T follicular helper cell (primary cell): ENCODE data around the gene ADPGK.

ENCODE experiments used
- DNase-seq: peaks from one replicate; pipeline ENCODE4 v3.0.0-alpha.2; 2020; ENCODE audit warnings: low read depth

Gene ADPGK

DNA sequence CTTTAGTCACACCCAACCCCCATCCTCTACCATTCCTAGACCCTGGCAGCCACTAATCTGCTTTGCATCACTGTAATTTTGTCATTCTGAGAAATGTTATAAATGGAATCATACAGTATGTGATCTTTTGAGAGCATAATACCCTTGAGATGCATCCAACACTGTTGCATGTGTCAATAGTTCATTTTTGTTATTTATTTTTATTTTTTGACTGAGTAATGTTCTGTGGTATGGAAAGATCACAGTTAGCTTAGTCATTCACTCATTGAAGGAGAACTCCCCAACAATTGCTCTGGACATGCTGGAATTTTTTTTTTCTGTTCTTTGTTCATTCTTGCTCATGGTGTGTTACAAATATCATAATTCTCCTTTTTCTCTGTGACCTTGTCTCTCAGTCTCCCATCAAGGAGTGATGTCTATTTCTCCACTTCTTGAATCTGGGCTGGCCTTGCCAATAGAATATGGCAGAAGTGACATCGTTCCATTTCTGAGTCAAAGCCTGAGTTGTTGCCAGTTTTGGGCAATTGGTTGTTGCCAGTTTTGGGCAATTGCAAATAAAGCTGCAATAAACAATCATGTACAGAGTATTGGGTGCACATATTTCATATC is 6.8 kb upstream of the ADPGK start:
- no peak for DNase-seq

DNA sequence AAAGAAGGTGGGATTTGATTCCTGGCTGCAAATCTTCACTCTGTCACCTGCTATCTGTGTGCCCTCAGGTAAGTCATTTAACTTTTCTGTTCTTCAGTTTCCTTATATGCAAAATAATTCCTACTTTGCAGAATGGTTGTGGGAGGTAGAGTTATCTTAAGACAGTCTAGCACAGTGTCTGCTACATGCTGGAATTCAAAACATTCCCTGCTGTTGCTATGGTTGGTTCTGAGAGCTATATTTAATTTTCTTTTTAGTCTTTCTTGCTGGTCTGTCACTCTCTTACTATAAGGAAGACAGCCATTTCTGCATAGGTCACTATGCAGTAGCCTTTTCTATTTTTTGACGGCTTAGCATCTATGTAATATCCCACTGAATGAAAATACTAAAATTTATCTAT is 4.0 kb upstream of the ADPGK start:
- no peak for DNase-seq

DNA sequence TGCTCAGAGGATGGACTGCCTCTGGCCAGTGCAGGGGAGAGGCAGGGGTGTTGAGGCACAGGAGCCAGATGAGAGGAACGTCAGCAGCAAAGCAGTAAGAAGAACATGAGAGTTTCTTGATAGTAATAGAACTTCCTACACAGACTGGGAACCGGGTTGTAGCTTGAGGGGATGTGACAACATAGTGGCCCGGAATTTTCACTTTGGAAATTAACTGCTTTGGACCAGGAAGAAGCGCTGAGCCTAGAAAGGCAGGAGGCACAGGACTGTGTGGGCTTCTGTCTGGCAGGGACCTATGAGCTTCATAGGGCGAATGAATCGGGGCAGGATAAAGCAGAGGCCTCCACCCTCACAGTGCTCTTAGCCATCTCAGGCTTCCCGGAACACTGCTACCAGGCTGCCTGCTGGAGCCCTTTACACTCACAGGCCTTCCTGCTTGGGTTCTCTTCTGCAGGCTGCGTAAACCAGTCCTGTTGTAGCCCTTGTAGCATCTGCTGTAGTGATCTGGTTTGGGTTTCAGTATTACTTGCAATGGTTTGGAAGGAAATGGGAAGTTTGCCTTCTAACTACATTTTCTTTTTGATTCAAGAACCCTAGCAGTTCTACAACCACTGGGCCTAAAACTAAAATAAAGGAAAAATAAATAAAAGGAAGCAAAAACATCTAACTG is 3.3 kb upstream of the ADPGK start:
- DNase-seq = no peak

DNA sequence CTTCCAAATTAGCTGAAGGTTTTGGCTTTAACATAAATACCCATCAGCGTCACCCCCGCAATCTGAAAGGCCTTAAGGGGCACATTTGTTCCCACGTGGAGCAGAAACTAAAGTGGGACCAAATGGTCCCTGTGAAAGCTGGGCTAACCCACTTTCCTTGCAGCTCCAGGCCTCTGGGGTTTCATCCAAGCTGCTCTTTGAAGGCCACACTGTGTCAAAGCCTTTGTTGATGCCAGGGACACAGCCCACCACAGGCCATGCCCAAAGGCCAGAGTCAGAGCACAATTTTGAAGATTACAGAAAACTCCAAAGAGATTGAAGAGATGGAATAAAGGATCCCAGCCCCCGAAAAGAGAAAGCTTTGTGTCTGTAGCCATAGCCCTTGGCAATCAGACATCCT is 2.7 kb upstream of the ADPGK start:
- no peak for DNase-seq

DNA sequence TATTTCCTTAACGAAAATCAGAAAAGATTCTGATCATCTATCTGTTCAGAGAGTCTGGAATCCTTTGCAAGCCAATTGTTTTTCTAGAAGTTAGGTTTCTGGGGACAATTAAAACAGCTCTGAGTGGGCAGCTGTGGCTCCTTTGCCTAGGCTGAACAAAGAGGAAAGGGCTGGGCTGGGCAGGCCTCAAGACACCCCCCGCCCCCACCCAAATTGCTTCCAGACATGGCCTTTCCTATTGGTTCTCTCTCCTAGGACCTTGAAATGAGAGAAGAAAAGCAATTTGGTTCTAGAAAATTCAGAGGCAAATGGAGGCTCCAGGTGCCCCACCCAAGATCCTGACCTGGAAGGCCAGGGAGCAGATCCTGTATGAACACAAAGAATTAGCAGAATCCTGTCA is 2.3 kb upstream of the ADPGK start:
- no peak for DNase-seq

DNA sequence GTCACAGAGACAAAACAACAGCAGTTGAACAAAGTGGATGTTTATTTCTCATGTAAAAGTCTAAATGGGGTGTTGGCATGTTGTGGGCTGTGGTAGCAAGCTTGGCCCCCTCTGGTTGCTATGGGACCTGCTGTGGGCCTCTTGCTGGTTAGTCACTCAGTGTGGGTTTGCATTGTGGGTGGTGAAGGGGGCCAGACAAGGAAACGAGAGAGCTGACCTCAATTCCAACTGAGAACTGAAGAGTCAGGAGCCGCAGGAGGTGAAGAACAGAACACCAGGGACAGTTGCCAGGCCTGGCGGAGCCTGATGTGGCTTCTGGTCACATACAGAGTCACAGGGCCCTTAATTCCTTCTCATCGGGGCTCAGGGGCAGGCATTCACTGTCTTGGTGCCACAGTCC is 1.9 kb upstream of the ADPGK start:
- DNase-seq = no peak

GRCh38 chr15:72784456-72784876 is 908 bp upstream of the ADPGK start:
- DNase-seq = no peak

DNA sequence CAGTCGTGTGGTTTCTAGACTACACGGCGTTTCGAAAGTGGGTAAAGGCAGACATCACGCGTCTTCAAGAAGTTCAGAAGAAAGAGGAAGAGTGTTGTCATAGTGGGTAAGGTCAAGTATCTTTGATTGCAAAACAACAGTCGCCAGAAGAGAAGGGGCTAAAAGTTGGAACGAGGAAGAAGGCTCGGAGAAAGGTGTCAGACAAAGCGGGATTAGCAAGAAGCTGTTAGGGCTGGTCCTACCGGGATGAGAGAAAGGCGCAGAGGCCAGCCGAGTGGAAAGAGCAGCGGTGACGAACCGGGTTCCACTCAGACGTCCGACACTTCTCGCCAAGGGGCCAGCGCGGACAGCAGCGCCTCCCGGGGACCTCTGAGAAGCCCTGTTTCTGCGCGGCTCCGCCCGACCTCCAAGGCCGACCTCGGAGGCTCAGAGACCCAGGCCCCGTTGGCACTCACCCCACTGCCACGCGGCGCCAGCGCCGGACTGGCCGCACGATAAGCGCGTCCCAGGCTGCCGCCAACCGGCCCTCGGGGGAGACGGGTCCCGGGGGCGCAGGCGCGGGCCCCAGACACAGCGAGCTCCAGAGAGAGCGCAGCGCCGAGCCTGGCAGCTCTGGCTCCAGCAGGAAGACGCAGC is 436 bp downstream of the ADPGK start:
- no peak for DNase-seq

DNA sequence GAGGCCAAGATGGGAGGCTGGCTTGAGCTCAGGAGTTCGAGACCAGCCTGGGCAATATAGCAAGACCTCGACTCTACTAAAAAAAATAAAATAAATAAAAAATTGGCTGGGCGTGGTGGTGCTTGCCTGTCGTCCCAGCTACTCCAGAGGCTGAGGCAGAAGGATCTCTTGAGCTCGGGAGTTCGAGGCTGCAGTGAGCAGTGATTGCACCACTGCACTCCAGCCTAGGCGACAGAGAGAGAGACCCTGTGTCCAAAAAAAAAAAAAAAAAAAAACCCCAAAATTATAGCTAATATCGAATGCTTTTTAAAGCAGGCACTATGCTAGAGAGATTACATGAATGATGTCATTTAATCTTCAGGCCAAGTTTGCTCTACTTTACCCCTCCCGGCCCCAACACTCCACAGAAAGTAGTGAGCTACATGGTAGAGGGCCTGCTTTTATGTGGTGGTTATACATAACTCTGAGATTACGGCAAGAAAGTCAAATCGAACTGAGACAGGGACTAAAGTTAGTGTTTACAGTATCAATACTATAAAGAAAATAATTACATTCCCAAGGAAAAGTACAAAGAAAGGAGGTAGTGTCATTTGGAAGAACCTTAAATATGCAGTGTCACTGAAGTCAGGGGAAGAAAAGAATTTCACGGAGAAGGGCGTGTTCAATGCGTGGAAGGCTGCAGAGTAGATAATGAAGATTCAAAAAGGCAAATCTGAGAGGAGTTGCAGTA is 1.1 kb downstream of the ADPGK start:
- DNase-seq = no peak

GRCh38 chr15:72781631-72782030 is 1.9 kb downstream of the ADPGK start:
- no peak for DNase-seq

DNA sequence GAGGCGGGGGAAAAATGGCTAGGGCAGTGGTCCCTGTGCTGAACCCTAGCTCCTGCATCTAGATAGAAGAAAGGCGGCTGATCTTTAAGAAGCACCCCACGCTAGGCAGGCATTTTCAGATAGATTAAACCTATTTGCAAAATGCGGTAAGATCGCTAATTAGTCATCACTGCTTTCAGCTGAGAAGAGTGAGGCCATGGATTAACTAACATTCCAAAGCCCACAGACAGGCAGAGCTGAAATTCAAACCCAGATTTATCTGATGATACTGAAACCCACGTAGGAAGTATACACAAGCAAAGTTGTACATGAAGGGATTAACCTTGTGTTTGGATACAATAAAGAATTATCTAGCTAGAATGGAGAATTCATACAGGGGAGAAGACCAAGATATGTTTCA is 4.8 kb downstream of the ADPGK start:
- DNase-seq = no peak

DNA sequence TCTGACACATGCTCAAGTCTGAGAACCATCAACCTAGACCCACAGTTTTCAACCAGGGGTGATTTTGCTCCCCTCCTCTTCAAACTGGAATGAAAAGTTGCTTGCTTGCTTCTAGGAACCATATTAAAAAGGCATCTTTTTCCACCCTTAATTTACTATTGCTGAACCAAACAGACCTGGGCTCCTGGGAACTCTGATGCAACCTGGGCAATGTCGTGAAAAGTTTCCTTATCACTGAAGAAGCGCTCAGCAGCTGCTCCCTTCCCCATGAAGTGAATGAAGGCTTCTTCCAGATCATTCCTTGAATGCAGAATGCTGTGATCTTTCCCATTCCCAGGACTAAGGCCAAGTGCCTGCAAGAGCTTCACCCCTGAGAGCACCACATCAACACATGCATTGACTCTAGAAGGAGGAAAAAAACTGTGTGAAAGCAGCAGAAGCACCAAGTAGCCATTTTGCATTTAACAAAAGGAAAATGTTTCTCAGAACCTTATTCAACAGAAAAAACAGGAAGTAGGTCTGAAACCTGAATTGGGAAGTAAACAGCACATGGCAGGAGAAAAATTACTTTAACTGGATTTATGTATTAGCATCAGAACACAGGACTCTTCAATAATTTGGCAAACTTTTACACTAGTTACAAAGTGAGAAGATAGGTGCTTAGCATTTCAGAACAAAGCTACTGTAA is 8.7 kb downstream of the ADPGK start:
- no peak for DNase-seq

DNA sequence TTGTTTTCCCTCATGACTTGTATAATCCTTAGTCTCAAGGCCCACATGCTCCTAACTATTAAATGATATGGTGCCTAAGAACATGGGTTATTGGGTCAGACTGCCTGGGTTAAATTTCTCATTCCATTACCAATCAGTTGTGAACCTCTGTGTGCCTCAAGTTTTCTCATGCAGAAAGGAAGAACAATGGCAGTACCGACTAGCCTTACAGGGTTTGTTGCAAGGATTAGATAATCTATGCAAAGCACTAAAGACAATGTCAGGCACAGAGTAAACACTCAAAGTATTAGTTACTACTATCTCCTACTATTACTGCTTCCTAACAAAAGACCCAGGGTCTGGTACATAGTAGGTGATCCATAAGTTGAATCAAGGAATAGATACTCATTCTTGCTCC is 12.2 kb downstream of the ADPGK start:
- DNase-seq = no peak

GRCh38 chr15:72770673-72771328 is 12.8 kb downstream of the ADPGK start:
- no peak for DNase-seq

DNA sequence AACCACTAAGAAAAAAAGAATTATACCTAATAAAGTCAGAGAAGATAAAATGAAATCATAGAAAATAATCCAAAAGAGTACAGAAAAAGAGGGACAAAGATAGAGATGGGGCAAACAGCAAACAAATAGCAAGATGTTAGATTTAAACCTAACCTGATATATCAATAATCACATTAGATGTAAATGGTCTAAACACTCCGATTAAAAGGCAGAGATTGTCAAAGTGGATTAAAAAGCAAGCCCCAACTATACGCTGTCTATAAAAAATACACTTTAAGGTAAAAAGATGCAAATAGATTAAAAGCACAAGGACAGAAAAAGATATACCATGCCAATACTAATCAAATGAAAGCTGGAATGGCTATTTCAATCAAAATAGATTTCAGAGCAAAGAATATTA is 16.8 kb downstream of the ADPGK start:
- DNase-seq = no peak

GRCh38 chr15:72766025-72766424 is 17.5 kb downstream of the ADPGK start:
- no peak for DNase-seq

DNA sequence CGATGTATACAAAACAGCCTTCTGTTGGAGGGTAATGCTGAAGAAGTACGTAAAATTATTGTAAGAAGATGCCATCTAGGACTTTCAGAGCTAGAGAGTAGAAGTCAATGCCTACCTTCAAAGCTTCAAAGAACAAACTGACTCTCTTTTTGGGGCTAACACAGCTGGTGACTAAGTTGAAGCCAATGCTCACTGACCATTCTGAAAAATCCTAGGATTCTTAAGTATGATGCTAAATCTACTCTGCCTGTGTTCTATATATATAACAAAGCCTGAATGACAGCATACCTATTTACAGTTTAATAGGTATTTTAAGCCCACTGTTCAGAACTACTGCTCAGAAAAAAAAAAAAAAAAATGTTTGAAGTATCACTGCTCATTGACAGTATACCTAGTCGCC is 18.9 kb downstream of the ADPGK start:
- DNase-seq = no peak

DNA sequence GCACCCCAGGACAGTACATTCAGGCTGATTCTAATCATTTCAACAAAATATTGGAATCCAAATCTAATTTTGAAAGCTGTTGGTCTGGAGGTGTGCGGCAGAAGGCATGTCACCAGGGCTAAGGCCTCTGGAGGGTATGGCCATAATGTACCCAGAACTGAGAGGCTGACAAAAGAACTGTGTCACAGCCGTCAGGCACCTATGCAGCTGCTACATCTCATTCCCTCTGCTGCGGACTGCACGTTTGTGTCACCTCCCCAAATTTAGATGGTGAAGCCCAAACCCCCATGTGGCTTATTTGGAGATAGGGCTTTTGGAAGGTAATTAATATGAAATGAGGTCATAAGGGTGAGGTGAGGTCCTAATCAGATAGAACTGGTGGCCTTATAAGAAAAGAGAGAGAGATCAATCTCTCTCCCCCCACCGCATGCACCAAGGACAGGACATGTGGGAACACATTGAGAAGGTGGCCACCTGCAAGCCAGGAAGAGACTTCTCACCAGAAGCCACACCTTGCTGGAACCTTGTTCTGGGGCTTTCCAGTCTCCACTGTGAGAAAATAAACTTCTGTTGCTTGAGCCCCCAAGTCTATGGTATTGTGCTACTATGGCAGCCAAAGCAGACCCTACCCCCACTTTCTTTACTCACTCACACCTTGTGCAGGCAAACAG is 22.8 kb downstream of the ADPGK start:
- DNase-seq = no peak

- no peak for DNase-seq
These were observed 25.4 kb downstream of the ADPGK start for GRCh38 chr15:72758182-72758581.

- DNase-seq = no peak
These were observed 29.5 kb downstream of the ADPGK start for GRCh38 chr15:72754096-72754495.

DNA sequence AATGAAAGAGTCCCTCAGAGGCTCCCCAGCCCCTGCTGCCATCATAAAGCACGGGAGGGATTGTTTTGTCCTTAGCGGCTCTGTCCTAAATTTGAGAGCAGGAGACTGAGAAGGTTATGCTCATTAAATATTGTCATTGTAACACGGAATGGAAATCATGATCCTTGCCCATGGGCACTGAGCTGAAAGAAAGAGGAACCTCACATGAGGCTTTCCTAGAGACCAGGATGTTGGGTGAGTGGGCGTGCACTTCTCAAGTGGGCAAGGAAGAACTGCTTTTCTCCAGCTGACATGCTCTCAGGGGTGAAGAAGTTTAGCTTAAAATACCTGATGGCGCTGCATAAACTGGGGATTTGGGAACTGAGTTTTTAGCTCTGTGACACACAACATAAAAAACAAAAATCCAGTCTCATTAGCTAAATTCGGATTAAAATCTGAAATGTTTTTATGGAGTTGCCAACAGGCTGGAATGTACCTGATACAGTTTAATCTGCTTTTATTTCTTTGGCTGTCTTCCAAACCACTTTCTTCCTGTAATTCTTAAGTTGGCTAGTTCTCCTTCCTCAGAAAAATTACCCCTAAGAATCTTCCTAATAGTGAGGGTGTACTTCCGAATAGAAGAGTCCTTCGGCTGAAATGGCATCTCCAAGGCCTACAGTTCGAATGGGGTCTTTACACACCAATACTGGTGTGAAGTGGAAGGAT is 31.7 kb downstream of the ADPGK start:
- no peak for DNase-seq
